GM10266 (cell line): Measurements from ENCODE around the gene TMEM135.
"Not testable (repeated sequence)": the region's sequence is repeated elsewhere in the genome, so short reads cannot be mapped to it uniquely, and the experiment has no call there.

Experiments used
- DNase-seq: peaks from one replicate; pipeline ENCODE4 v3.0.0; 2012; ENCODE audit errors: extremely low spot score
- TF ChIP-seq, protein P1 (sequence below): IDR thresholded peaks from 2 replicates; pipeline ENCODE4 v1.5.1; 2012; ENCODE audit warnings: mild to moderate bottlenecking, low read depth; ENCODE audit not compliant: control insufficient read depth, insufficient read depth; ENCODE audit errors: missing control alignments

TMEM135 gene

DNA sequence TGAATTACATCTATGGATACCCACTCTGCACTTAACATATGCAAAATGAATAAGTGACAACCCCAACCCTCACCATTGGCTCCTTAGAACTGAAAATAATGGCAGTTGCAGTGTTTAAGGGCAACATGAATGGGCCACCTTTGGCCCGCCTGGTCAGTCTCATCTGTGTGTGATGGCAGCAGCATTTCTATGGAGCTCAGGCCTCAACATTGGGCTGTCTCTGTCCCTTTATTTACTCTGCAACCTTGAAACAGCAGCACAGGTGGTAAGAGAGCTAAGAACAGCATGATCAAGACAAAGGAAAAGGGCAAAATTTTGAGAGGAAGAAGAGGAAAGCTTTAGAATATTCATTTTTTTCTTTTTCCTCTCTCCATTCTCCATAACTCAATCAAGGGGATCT lies 38.3 kb upstream of the TMEM135 start:
- TF ChIP-seq, protein P1, sequence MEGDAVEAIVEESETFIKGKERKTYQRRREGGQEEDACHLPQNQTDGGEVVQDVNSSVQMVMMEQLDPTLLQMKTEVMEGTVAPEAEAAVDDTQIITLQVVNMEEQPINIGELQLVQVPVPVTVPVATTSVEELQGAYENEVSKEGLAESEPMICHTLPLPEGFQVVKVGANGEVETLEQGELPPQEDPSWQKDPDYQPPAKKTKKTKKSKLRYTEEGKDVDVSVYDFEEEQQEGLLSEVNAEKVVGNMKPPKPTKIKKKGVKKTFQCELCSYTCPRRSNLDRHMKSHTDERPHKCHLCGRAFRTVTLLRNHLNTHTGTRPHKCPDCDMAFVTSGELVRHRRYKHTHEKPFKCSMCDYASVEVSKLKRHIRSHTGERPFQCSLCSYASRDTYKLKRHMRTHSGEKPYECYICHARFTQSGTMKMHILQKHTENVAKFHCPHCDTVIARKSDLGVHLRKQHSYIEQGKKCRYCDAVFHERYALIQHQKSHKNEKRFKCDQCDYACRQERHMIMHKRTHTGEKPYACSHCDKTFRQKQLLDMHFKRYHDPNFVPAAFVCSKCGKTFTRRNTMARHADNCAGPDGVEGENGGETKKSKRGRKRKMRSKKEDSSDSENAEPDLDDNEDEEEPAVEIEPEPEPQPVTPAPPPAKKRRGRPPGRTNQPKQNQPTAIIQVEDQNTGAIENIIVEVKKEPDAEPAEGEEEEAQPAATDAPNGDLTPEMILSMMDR = no peak
- no peak for DNase-seq

DNA sequence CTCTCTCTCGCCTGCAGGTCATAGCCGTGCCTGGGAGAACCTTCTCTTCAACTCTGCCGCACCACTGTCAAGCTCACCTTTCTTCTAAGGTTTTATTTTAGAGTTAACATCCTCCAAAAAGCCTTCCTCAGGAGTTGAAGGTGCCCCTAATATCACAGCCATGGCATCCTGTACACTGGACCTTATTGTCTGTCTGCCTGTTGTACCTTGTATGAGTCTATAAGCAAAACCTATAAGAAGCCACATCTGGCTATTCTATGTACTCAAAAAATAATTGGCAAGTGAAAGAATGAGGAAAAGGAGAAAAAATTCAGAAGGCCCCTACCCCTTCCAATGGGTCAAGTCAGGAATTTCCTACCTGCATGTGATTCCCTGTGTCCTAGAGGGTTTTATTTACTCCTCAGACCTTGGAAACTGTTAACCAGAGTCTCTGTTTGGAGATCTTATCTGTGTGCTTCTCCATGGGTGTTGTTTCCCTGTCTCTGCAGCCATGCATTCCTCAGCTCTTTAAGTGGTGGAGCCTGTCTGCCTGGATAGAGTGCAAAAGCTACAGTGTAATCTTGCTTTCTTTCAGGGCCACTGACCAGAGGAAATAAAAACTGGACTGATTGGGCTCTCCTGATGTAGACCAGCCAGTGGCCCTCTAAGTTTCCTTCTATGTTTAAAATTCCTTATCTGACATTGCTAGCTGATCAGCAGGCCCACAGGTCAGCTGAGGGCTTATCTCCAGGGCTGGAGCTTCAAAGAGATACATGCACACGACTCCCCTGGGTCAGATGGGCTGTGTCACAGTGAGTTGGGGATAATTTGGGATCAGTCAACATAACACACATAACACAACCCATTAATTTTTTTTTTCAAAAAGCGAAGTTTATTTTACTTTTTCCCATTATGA lies 37.6 kb upstream of the TMEM135 start:
- TF ChIP-seq, protein P1 = no peak
- no peak for DNase-seq

DNA sequence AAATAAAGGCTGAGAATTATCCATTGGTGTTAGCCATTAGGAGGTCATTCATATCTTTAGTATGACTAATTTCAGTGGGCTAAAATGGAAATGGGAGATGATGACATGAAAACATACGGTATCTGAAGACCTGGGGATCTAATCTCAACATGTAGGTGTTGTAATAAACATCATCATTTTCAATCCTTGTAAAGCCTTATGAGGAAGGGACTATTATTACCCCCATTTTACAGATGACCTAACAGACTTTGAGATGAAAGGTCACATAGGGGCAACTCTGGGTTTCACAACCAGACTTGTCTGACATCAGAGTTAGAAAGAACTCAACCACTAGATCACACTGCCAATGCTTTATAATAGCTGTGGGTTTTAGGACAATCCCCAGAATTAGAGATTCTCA lies 34.8 kb upstream of the TMEM135 start:
- DNase-seq = no peak
- TF ChIP-seq, protein P1 = no peak

DNA sequence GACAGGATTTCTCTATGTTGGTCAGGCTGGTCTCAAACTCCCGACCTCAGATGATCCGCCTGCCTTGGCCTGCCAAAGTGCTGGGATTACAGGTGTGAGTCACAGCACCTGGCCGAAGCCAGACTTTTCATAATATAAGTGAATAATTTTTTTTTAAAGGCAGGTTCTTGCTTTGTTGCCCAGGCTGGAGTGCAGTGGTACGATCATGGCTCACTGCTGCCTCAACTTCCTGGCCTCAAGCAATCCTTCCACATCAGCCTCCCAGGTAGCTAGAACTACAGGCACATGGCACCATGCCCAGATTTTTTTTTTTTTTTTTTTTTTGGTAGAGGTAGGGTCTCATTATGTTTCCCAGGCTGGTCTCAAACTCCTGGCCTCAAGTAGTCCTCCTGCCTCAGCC lies 33.5 kb upstream of the TMEM135 start:
- DNase-seq = not testable (repeated sequence)

DNA sequence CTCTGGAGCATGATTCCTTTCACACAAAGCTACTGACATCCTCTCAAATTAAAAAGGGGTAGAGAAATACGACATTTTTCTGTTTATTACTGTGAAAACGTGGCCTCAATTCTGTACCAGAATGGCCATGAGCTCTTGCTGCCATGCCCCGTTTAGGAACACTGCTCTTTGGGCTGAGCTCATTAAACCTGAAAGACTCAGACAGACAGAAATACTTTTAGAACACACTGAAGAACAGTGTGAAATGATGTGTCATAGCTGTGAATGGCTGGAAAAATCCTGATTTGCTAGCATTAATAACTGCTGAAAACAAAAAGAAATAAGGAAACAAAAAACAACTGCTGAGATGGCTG lies 32.2 kb upstream of the TMEM135 start:
- TF ChIP-seq, protein P1 = no peak
- DNase-seq = no peak

DNA sequence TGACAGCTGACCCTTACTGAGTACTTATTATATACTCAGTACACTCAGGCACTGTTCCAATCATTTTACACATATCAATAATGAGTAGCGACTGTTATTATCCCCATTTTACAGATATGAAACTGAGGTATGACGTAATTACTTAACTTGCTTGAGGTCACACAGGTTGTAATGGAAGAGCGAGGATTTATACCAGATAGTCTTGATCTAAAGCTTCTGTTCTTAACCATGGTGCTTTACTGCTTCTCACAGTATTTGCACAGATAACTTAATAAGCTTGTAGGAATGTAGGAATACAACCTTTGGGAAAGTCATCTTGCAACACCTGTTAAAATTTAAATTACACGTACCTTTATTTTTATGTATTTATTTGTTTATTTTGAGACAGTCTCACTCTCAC lies 31.7 kb upstream of the TMEM135 start:
- no peak for DNase-seq
- TF ChIP-seq, protein P1 = no peak

DNA sequence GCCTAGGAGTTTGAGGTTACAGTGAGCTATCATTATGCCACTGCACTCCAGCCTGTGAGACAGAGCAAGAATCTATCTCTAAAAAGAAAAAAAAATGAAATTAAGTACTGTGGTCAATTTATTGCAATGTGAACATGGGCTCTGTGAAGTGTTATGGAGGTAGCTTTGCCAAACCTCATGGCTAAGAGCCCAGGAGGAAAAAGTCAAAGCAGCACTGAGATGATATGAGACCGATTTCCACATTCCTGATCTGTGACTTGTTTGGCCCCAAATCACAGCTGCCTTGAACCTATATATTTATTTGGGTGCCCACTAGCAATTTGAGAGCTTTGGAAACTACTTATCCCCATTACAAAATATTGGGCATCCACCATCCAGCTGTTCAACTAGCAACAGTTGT lies 29.8 kb upstream of the TMEM135 start:
- TF ChIP-seq, protein P1 = no peak
- no peak for DNase-seq
